Smooth muscle cell (in vitro differentiated cells): Measurements from ENCODE around the gene CDC45. TPM values are rescaled to one million over a fixed set of nuclear protein-coding genes. Genes with fewer than 3 reads are reported as not detected.

Source experiments
- DNase-seq: peaks from one replicate; lab custom pipeline; 2025; ENCODE audit not compliant: unreplicated experiment; lab: John Stamatoyannopoulos, UW
- H2AFZ ChIP-seq: fragments of 200-600 bp; sonication (generic); 2 replicates; pipeline ENCODE4 v1.6.0; 2016; ENCODE audit warnings: antibody characterized with exemption, low read depth, mild to moderate bottlenecking
- H3F3A ChIP-seq: fragments of 200-600 bp; sonication (generic); 2 replicates; pipeline ENCODE4 v1.6.0; 2017; ENCODE audit warnings: antibody characterized with exemption, low read depth
- H3K27ac ChIP-seq: fragments of 200-600 bp; sonication (generic); 2 replicates; pipeline ENCODE4 v1.5.1; 2016; ENCODE audit warnings: low read depth, mild to moderate bottlenecking
- H3K27me3 ChIP-seq: fragments of 200-600 bp; sonication (generic); 2 replicates; pipeline ENCODE4 v1.6.1; 2016; ENCODE audit warnings: low read depth, mild to moderate bottlenecking
- H3K36me3 ChIP-seq: fragments of 200-600 bp; sonication (generic); 2 replicates; pipeline ENCODE4 v1.5.1; 2016; ENCODE audit warnings: low read depth
- H3K4me1 ChIP-seq: fragments of 200-600 bp; sonication (generic); 2 replicates; pipeline ENCODE4 v1.5.1; 2016; ENCODE audit warnings: low read depth
- H3K4me2 ChIP-seq: fragments of 200-600 bp; sonication (generic); 2 replicates; pipeline ENCODE4 v1.6.0; 2016; ENCODE audit warnings: mild to moderate bottlenecking
- H3K4me3 ChIP-seq: fragments of 200-600 bp; sonication (generic); 2 replicates; pipeline ENCODE4 v1.5.1; 2016; ENCODE audit warnings: mild to moderate bottlenecking
- H3K79me2 ChIP-seq: fragments of 200-600 bp; sonication (generic); 2 replicates; pipeline ENCODE4 v1.6.0; 2016; ENCODE audit warnings: low read depth, mild to moderate bottlenecking
- H3K9ac ChIP-seq: fragments of 200-600 bp; sonication (generic); 2 replicates; pipeline ENCODE4 v1.6.0; 2016; ENCODE audit warnings: low read depth
- H3K9me3 ChIP-seq: fragments of 200-600 bp; sonication (generic); replicated peaks from 2 replicates; pipeline ENCODE4 v1.5.1; 2016; ENCODE audit warnings: low read depth
- H4K20me1 ChIP-seq: fragments of 200-600 bp; sonication (generic); 2 replicates; pipeline ENCODE4 v1.6.0; 2016; ENCODE audit warnings: low read depth
- CTCF ChIP-seq: fragments of 200-600 bp; sonication (generic); IDR thresholded peaks from 2 replicates; pipeline ENCODE4 v1.5.1; 2017; ENCODE audit warnings: borderline replicate concordance, mild to moderate bottlenecking, antibody characterized with exemption; ENCODE audit not compliant: insufficient read depth, poor library complexity, severe bottlenecking
- WGBS: methylation state at CpG from one replicate; pipeline ENCODE4 v1.1.7; 2016; ENCODE audit warnings: low lambda C conversion rate; 5-methylcytosine and 5-hydroxymethylcytosine counted together
- polyA plus RNA-seq: library from polyadenylated mRNA; unstranded; fragments of >200 nt; fragmentation: Nextera tagmentation; extraction: Ambion mirVana; gene quantifications from 2 replicates; pipeline ENCODE4 v1.2.1, GENCODE V29; 2016
- total RNA-seq: library from RNA; depleted of rRNA; stranded (reverse); fragments of >200 nt; gene quantifications from 2 replicates; pipeline ENCODE4 v1.2.3, GENCODE V29; 2014

The CDC45 gene
- total and polyA plus RNA-seq, 2 experiments from 2014 or later, result 9.3 to 13.7 TPM

GRCh38 chr22:19494001-19494560, 14.4 kb downstream of the CDC45 start:
- DNase-seq, result no peak
- no peak overlapping the region for H2AFZ ChIP-seq
- no peak overlapping the region for H3K4me3 ChIP-seq
- no peak for TF ChIP-seq CTCF
- no peak overlapping the region for H3K27ac ChIP-seq
- WGBS, result over 99% methylated on average over 8 of the region's 8 CpGs
- no peak overlapping the region for H3K4me2 ChIP-seq
- no peaks in the 10 kb centered on the region for H4K20me1 ChIP-seq
- no peaks in the 10 kb centered on the region for H3K4me1 ChIP-seq
- no peaks in the 10 kb centered on the region for H3K9me3 ChIP-seq
- no peaks in the 10 kb centered on the region for H3K79me2 ChIP-seq
- no peaks in the 10 kb centered on the region for H3F3A ChIP-seq
- no peaks in the 10 kb centered on the region for H3K36me3 ChIP-seq
- H3K27me3 ChIP-seq, result no peaks in the 10 kb centered on the region
- H3K9ac ChIP-seq, result no peak overlapping the region

GRCh38 chr22:19494676-19495173, 15.0 kb downstream of the CDC45 start:
- H3K79me2 ChIP-seq, result no peaks in the 10 kb centered on the region
- no peak overlapping the region for H3K9ac ChIP-seq
- no peak overlapping the region for H3K27ac ChIP-seq
- TF ChIP-seq CTCF, result no peak
- H3F3A ChIP-seq, result no peaks in the 10 kb centered on the region
- H3K27me3 ChIP-seq, result no peaks in the 10 kb centered on the region
- no peak overlapping the region for H2AFZ ChIP-seq
- H3K4me1 ChIP-seq, result no peaks in the 10 kb centered on the region
- WGBS, result 97% methylated on average over 6 of the region's 6 CpGs
- no peak for DNase-seq
- H3K4me2 ChIP-seq, result no peak overlapping the region
- no peaks in the 10 kb centered on the region for H4K20me1 ChIP-seq
- no peaks in the 10 kb centered on the region for H3K9me3 ChIP-seq
- no peak overlapping the region for H3K4me3 ChIP-seq
- H3K36me3 ChIP-seq, result no peaks in the 10 kb centered on the region

GRCh38 chr22:19495562-19496323, 16.0 kb downstream of the CDC45 start:
- DNase-seq, result no peak
- 86% methylated on average over 5 of the region's 5 CpGs for WGBS
- H3K4me3 ChIP-seq, result no peak overlapping the region
- H3K4me2 ChIP-seq, result no peak overlapping the region
- no peaks in the 10 kb centered on the region for H3K36me3 ChIP-seq
- TF ChIP-seq CTCF, result no peak
- no peaks in the 10 kb centered on the region for H3K79me2 ChIP-seq
- H3K4me1 ChIP-seq, result no peaks in the 10 kb centered on the region
- no peaks in the 10 kb centered on the region for H3K9me3 ChIP-seq
- no peak overlapping the region for H3K27ac ChIP-seq
- H3F3A ChIP-seq, result no peaks in the 10 kb centered on the region
- H2AFZ ChIP-seq, result no peak overlapping the region
- no peaks in the 10 kb centered on the region for H3K27me3 ChIP-seq
- H3K9ac ChIP-seq, result no peak overlapping the region
- no peaks in the 10 kb centered on the region for H4K20me1 ChIP-seq
